Hematopoietic multipotent progenitor cell treated with erythropoietin and hydrocortisone succinate and interleukin-3 and kit ligand, for 8 days (in vitro differentiated cells): ENCODE measurements around the gene GATA6.

ENCODE experiments used
- DNase-seq: peaks from one replicate; pipeline ENCODE4 v3.0.0-alpha.2; 2015

Gene GATA6

GRCh38 chr18:22169011-22169888 lies at the start of gene GATA6:
Gene GATA6 (plus strand): TSS chr18:22169589. CDS start chr18:22171145, 1,556 bp downstream.
- DNase-seq: peak; percentile 54

GRCh38 chr18:22124970-22125369 lies 44.4 kb upstream of the GATA6 start:
- DNase-seq: no peak

GRCh38 chr18:22128954-22129353 lies 40.4 kb upstream of the GATA6 start:
- no peak for DNase-seq

GRCh38 chr18:22129778-22130177 lies 39.6 kb upstream of the GATA6 start:
- no peak for DNase-seq

DNA sequence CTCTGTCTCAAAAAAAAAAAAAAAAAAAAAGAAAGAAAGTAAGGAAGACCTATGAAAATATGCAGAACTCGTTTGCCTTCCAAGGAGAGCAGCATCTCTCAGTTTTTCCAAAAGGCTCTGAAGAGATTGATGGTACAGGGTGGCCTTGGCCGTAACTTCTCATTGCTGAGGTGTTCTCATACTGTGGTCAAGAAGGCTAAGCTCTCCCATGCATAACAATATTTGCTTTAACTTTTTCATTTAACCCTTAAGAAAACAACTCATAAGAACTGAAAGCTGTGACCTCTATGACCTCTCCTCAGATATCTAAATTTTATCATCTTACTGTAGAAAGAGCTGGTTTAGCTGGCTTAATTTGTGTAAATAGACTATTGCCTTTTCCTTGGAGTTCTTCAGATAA lies 37.1 kb upstream of the GATA6 start:
- no peak for DNase-seq

GRCh38 chr18:22132763-22133162 lies 36.6 kb upstream of the GATA6 start:
- no peak for DNase-seq

DNA sequence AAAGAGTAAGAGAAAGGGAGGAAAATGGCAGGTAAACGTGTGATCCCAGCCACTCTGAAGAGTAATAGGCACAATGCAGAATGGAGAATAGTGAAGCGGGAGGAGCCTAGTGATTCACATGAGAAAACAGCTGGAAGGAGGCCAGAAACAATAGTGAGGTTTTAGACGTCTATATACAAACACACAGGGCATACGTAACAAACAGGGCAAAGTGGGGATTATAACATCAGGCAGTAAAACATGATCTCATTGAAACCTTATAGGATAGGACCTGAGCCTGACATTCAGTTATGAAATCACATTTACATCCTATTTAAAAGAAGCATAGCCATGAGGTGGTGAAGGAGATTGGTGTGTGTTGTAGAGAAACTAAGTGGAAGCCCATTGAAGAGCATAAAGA lies 33.0 kb upstream of the GATA6 start:
- no peak for DNase-seq

DNA sequence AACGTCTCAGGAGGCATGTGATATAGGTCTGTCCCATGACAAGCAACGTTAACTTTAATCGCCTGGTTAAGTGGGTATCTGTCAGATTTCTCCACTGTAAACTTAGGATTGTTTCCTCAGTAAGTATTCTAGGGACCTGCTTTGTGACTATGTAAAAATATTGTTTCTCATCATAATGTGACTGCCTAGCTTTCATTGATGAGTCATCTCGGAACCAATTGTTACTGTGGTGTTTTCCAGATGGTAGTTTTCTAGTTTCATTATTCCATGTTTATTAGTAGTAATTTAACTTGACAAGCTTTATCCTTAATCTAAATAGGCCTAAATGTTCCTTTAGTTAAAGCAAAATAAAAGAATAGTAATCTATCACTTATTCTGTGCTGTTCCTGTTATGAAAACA lies 28.2 kb upstream of the GATA6 start:
- DNase-seq: no peak

GRCh38 chr18:22143347-22144340 lies 25.7 kb upstream of the GATA6 start:
- DNase-seq: no peak

DNA sequence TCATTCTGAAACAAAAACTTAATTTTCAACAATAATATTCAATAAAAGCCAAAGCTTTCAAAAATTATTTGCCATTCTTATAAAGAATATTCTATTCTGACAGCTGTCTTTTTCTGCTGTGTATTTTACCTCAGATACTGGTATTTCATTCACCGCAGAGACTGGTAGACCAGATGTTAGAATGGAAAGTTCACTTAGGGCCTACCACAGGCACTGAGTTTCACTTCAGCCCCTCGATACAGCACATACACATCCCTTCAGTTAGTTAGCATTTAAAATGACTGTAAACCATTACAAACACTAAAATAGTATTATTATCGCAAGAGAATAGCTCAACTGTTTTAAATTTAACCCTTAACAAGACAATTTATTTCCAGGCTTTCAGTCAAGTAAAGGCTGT lies 24.2 kb upstream of the GATA6 start:
- DNase-seq: no peak

GRCh38 chr18:22149710-22150109 lies 19.7 kb upstream of the GATA6 start:
- no peak for DNase-seq

GRCh38 chr18:22152093-22152492 lies 17.3 kb upstream of the GATA6 start:
- DNase-seq: no peak

GRCh38 chr18:22153428-22153827 lies 16.0 kb upstream of the GATA6 start:
- DNase-seq: no peak

DNA sequence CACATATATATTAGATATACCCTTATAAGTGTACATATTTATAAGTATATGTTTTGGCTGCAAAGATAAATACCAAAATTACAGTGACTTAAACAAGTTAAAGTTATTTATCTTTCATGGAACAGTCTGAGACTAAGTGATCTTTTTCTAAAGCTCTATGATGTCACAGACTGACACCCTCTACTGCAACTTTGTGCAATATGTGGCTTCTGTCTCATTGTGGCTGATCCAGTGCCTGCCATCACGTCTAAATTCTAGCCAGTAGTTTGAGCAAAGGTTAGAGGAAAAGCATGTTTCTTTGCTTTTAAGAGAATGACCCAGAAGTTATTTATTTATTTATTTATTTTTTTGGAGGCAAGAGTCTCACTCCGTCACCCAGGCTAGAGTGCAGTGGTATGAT lies 13.8 kb upstream of the GATA6 start:
- DNase-seq: no peak

DNA sequence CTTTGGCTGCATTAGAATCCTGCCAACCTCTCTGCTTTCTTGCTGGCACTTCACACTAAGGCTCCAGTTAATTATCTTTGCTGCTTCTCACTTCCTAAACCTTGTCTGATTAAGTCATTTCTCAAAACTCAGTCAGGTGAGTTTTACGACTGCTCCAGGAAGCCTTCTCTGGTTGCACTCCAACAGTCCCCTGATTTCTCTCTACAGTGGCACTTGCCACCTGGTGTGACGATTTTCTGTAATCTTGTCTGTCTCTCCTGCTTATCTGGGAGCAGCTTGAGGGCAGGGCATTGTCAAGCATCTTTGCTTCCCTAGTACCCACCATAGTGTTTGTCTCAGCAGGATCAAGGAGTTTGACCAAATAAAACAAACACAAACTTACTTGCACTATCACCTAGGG lies 10.4 kb upstream of the GATA6 start:
- DNase-seq: no peak

GRCh38 chr18:22161090-22161489 lies 8.3 kb upstream of the GATA6 start:
- DNase-seq: no peak

DNA sequence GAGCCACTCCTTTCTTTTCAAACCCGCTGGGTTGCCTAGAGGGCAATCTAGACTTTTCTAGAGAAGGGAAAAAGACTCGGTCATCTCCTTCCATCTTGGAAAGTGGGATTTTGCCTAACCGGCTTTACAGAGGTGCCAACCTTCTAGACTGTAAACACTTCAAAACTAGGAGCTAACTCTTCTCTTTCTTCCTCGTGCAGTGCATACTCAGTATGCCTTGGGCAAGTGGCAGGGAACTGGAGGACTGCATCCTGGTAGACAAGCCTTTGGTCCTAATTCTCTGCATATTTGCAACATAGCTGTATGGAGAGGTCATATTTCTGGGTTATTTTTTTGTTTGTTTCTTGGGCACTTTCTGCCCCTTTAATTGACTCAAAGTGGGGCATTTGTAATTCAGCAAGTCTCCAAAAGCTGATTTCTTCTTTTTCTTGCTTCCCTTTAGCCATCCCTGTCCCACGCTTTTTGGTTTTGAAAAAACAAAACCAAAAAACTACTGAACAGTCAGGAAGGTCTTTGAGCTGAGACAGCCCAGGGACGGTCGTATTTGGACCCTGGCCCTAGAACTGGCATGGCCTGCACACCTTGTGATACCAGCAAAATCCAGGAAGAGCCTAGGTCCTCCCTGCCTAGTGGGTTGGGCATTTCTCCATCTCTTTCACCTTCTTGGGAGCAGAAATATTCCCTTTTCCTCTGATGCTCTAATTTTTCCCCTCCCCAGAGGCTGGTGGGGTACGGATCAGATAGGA lies 5.8 kb upstream of the GATA6 start:
- no peak for DNase-seq

DNA sequence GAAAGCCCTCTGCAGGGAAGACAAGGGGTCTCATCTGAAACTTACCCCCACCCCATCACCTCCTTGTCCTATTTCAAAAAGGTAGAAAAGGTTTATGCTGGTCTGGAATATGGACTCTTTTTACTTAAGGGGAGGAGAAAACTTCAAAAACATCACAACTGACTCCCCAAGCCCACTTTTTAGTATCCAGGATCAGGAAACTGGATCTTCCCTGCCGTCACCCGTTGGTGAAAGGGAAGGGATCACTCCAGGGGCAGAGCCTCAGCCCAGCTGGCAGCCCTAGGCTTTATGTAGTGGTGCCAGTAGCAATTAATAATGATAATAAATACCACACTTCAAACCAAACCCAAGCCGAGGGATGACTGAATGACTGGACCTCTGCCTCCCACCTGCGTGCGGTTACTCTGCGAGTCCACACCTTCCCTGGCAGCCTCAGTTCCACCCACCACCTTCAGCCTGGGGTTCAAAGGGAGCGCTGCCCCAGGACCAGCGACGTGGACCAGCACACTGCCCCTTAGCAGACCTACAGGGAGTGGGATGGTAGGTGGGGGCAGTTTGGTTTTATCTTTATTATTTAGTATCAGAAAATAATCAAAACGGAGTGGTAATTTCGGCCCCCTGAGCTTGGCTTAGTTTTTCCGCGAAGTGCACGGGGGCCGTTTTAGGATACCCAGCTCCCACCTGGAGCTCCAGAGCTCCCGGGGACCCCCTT lies 4.9 kb upstream of the GATA6 start:
- DNase-seq: no peak

GRCh38 chr18:22165049-22165602 lies 4.3 kb upstream of the GATA6 start:
- DNase-seq: no peak

DNA sequence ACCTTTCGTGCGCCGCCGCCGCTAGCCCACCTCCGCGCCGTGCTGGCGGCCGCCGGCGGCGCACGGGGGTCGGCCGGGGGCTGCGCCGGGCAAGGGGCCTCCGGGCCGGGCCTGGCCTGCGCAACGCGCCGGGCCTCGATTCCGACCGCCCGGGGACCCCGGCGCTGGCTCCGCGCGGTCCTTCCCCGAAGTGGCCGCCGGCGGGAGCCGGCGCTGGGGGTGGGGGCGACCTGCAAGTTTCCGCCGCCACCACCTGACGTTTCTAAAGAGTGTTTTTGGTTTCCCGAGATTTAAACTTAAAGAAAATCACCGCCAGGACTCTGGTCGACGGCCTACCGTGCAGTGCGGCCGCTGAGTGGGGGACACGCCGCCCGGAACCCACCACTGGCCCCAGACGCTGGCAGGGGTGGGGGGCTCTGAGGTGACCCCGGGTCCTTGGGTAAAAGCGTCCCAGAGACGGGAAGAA lies 3.8 kb upstream of the GATA6 start:
- no peak for DNase-seq

DNA sequence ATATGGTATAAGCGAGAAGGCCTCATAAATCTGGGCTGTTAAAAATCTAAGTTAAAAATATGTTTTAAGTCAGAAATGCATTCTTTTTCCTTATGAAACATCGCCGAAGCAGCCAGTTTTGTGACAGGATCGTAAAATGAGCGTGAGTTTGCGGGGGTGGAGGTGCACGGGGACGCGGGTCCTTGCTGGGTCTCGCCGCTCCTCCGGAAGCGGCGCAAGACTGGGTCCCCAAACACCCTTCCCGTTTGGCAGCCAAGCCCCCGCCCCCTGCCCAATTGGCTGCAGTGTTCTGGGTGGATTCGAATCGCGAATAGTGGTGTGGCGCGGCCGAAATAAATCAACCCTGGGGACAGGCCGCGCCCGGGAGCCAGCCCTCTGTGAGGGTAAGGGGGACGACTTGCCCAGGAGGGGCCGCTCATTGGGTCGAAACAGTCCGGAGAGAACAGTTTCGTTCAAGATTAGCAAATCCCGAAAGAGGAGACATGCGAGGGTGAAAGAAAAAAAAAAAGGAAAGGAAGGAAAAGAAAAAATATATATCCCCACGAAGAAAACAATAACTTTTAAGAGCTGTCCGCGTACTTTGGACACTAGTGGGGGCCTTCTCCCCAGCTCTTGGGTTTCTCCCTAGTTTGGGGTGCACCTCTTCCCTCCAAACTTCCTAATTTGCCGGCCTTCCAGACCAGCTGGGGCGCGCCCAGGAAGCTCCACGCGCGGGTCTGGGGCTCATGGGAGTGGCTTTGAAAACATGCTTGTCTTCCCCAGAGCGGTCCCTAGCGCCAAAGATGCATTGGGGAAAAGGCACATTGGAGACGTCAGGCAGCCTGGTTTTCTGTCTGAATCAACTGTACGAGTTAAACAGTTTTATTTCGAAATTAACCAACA lies 3.1 kb upstream of the GATA6 start:
- DNase-seq: no peak
